A172 (cell line): ENCODE data around the gene PCDHGB5. TPM values are rescaled to one million over a fixed set of nuclear protein-coding genes. Genes with fewer than 3 reads are reported as not detected.
"Not testable (repeated sequence)": the region's sequence is repeated elsewhere in the genome, so short reads cannot be mapped to it uniquely, and the experiment has no call there.

ENCODE experiments used
- DNase-seq: peaks from one replicate; pipeline ENCODE4 v3.0.0-alpha.2; 2015; ENCODE audit warnings: low spot score
- total RNA-seq: library from RNA; depleted of rRNA; stranded (reverse); fragments of >200 nt; shearing (Covaris generic); gene quantifications from 2 replicates; pipeline ENCODE4 v1.2.3, GENCODE V29; 2014

PCDHGB5 gene
- total RNA-seq, 1 experiment from 2014 or later = not detected

DNA sequence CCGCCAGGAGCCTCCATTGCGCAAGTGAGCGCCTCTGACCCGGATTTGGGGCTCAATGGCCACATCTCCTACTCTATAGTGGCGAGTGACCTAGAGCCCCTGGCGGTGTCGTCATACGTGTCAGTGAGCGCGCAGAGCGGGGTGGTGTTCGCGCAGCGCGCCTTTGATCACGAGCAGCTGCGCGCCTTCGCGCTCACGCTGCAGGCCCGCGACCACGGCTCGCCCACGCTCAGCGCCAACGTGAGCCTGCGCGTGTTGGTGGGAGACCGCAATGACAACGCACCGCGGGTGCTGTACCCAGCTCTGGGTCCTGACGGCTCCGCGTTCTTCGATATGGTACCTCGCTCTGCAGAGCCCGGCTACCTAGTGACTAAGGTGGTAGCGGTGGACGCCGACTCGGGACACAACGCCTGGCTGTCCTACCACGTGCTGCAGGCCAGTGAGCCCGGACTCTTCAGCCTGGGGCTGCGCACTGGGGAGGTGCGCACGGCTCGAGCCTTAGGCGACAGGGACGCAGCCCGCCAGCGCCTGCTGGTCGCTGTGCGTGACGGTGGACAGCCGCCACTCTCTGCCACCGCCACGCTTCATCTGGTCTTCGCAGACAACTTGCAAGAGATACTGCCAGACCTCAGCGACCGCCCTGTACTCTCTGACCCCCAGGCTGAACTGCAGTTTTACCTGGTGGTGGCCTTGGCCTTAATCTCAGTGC, 12.0 kb downstream of the PCDHGB5 start:
- DNase-seq = no peak

- DNase-seq = no peak
Measured at GRCh38 chr5:141411575-141411974, 13.8 kb downstream of the PCDHGB5 start.

GRCh38 chr5:141412854-141413539, 15.2 kb downstream of the PCDHGB5 start, which contains the start of gene PCDHGA10:
TSS of gene PCDHGA10 (plus strand) at chr5:141412987. CDS start at chr5:141413176, 189 bp downstream.
- DNase-seq = peak; percentile 65

DNA sequence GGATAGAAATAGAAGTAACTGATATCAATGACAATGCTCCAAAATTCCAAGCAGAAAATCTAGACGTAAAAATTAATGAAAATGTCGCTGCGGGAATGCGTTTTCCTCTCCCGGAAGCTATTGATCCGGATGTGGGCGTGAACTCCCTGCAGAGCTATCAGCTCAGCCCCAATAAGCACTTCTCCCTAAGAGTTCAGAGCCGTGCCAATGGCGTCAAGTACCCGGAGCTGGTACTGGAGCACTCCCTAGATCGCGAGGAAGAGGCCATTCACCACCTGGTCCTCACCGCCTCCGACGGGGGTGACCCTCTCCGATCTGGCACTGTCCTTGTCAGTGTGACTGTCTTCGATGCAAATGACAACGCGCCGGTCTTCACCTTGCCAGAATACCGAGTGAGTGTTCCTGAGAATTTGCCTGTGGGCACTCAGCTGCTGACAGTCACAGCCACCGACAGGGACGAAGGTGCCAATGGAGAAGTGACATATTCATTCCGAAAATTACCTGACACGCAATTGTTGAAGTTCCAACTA, 15.9 kb downstream of the PCDHGB5 start:
- DNase-seq = no peak

- DNase-seq = not testable (repeated sequence)
Measured at GRCh38 chr5:141414548-141415274, 17.0 kb downstream of the PCDHGB5 start.

DNA sequence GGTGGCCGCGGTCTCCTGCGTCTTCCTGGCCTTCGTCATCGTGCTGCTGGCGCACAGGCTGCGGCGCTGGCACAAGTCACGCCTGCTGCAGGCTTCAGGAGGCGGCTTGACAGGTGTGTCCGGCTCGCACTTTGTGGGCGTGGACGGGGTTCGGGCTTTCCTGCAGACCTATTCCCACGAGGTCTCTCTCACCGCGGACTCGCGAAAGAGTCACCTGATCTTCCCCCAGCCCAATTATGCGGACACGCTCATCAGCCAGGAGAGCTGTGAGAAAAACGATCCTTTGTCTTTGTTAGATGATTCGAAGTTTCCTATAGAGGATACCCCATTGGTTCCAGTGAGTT, 17.5 kb downstream of the PCDHGB5 start:
- not testable (repeated sequence) for DNase-seq

GRCh38 chr5:141417494-141418172, 19.9 kb downstream of the PCDHGB5 start, which contains the start of gene PCDHGB7:
TSS of gene PCDHGB7 (plus strand) at chr5:141417677. CDS start at chr5:141417860, 183 bp downstream.
- DNase-seq = peak; percentile 72

DNA sequence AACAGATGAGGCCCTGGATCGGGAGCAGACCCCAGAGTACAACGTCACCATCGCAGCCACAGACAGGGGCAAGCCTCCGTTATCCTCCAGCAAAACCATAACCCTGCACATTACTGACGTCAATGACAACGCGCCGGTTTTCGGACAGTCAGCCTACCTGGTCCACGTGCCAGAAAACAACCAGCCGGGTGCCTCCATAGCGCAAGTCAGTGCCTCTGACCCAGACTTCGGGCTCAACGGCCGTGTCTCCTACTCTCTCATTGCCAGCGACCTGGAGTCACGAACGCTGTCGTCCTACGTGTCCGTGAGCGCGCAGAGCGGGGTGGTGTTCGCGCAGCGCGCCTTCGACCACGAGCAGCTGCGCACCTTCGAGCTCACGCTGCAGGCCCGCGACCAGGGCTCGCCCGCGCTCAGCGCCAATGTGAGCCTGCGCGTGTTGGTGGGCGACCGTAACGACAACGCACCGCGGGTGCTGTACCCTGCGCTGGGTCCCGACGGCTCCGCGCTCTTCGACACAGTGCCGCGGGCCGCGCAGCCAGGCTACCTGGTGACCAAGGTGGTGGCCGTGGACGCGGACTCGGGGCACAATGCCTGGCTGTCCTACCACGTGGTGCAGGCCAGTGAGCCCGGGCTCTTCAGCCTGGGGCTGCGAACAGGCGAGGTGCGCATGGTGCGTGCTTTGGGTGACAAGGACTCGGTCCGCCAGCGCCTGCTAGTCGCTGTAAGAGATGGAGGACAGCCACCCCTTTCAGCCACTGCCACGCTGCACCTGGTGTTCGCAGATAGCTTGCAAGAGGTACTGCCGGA, 21.5 kb downstream of the PCDHGB5 start:
- DNase-seq = no peak

GRCh38 chr5:141420855-141421488, 23.2 kb downstream of the PCDHGB5 start, which contains the start of gene PCDHGA11:
TSS of gene PCDHGA11 (plus strand) at chr5:141421051. CDS start at chr5:141421228, 177 bp downstream.
- no peak for DNase-seq

- DNase-seq = no peak
Measured at GRCh38 chr5:141421489-141421855, 23.7 kb downstream of the PCDHGB5 start.

DNA sequence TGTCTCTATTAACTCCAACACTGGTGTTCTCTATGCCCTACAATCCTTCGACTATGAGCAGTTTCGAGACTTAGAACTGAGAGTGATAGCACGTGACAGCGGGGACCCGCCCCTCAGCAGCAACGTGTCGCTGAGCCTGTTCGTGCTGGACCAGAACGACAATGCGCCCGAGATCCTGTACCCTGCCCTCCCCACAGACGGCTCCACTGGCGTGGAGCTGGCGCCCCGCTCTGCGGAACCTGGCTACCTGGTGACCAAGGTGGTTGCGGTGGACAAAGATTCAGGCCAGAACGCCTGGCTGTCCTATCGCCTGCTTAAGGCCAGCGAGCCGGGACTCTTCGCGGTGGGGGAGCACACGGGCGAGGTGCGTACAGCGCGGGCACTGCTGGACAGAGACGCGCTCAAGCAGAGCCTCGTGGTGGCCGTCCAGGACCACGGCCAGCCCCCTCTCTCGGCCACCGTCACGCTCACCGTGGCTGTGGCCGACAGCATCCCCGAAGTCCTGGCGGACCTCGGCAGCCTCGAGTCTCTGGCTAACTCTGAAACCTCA, 25.1 kb downstream of the PCDHGB5 start:
- DNase-seq = no peak

DNA sequence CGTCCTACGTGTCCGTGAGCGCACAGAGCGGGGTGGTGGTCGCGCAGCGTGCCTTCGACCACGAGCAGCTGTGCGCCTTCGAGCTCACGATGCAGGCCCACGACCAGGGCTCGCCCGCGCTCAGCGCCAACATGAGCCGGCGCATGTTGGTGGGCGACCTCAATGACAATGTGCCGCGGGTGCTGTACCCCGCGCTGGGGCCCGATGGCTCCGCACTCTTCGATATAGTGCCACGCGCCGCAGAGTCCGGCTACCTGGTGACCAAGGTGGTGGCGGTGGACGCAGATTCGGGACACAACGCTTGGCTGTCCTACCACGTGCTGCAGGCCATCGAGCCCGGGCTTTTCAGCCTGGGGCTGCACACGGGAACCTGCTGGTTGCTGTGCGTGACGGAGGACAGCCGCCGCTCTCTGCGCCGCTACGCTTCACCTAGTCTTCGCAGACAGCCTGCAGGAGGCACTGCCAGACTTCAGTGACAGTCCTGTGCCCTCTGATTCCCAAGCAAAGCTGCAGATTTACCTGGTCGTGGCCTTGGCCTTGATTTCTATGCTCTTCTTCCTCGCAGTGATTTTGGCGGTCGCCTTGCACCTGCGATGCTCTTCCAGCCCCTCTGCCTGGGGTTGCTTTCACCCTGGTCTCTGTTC, 30.2 kb downstream of the PCDHGB5 start:
- no peak for DNase-seq

DNA sequence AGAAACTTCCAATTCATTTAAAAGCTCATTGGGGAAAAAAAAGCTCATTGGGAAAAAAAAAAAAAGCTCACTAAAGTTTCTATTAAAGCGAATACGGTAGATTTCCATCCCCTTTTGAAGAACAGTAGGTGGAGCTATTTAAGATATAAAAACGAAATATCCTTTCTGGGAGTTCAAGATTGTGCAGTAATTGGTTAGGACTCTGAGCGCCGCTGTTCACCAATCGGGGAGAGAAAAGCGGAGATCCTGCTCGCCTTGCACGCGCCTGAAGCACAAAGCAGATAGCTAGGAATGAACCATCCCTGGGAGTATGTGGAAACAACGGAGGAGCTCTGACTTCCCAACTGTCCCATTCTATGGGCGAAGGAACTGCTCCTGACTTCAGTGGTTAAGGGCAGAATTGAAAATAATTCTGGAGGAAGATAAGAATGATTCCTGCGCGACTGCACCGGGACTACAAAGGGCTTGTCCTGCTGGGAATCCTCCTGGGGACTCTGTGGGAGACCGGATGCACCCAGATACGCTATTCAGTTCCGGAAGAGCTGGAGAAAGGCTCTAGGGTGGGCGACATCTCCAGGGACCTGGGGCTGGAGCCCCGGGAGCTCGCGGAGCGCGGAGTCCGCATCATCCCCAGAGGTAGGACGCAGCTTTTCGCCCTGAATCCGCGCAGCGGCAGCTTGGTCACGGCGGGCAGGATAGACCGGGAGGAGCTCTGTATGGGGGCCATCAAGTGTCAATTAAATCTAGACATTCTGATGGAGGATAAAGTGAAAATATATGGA, 32.8 kb downstream of the PCDHGB5 start, which contains the start of gene PCDHGA12:
TSS of gene PCDHGA12 (plus strand) at position 176 of the 782 bp plus-strand sequence. CDS start at position 429, 253 bp downstream.
- DNase-seq = peak; percentile 6

DNA sequence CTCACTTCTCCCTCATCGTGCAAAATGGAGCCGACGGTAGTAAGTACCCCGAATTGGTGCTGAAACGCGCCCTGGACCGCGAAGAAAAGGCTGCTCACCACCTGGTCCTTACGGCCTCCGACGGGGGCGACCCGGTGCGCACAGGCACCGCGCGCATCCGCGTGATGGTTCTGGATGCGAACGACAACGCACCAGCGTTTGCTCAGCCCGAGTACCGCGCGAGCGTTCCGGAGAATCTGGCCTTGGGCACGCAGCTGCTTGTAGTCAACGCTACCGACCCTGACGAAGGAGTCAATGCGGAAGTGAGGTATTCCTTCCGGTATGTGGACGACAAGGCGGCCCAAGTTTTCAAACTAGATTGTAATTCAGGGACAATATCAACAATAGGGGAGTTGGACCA, 33.5 kb downstream of the PCDHGB5 start:
- no peak for DNase-seq

GRCh38 chr5:141432308-141432707, 34.6 kb downstream of the PCDHGB5 start:
- not testable (repeated sequence) for DNase-seq

GRCh38 chr5:141432726-141433125, 35.0 kb downstream of the PCDHGB5 start:
- DNase-seq = not testable (repeated sequence)

GRCh38 chr5:141434006-141434405, 36.3 kb downstream of the PCDHGB5 start:
- DNase-seq = no peak

DNA sequence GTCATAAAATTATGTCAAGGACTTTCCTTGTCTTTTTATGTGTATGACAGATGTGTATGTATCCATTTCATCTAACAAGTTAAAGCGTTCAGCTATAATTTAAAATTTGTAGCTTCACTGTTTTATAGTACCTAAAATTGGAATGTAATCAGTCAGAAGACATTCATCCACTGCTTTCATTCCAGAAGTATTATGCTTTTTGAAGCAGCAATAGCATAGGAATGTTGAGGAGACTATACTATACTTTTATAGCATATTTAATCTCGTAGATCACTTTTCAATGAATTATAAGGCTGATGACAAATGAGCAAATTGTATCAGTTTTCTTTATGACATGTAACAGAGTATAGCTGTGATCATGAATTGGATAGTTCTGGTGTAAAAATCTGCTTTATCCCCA, 39.5 kb downstream of the PCDHGB5 start:
- DNase-seq = no peak
